Measurements from ENCODE around the gene WDR62.

Gene WDR62

GRCh38 chr19:36054733-36055686 lies at the start of gene WDR62:
TSS of gene WDR62 (plus strand) at chr19:36054897. CDS start at chr19:36054972, 75 bp downstream.
- DNase-seq: peak; percentile 98

- no peak for DNase-seq
Measured at GRCh38 chr19:36006955-36007354, 47.7 kb upstream of the WDR62 start.

- no peak for DNase-seq
Measured at GRCh38 chr19:36008336-36008978, 46.2 kb upstream of the WDR62 start, which contains the start of gene SYNE4. TSS of gene SYNE4 (minus strand) at chr19:36008813. CDS start at chr19:36008681, 132 bp downstream.

- peak; percentile 81 for DNase-seq
Measured at GRCh38 chr19:36009220-36009619, 45.5 kb upstream of the WDR62 start.

- no peak for DNase-seq
Measured at GRCh38 chr19:36009633-36010379, 44.9 kb upstream of the WDR62 start.

- no peak for DNase-seq
Measured at GRCh38 chr19:36010402-36010801, 44.3 kb upstream of the WDR62 start.

- DNase-seq: no peak
Measured at GRCh38 chr19:36013280-36014011, 41.3 kb upstream of the WDR62 start.

GRCh38 chr19:36014012-36014924 lies 40.4 kb upstream of the WDR62 start, which contains the start of gene ALKBH6:
TSS of gene ALKBH6 (minus strand) at chr19:36014213. CDS start at chr19:36013397, 816 bp downstream.
- peak; percentile 100 for DNase-seq

- no peak for DNase-seq
Measured at GRCh38 chr19:36019061-36019670, 35.5 kb upstream of the WDR62 start.

GRCh38 chr19:36023432-36023831 lies 31.3 kb upstream of the WDR62 start:
- no peak for DNase-seq

- DNase-seq: no peak
Measured at GRCh38 chr19:36025541-36025940, 29.2 kb upstream of the WDR62 start.

GRCh38 chr19:36026091-36026876 lies 28.4 kb upstream of the WDR62 start:
- DNase-seq: no peak

- DNase-seq: no peak
Measured at GRCh38 chr19:36027696-36028095, 27.0 kb upstream of the WDR62 start.

GRCh38 chr19:36028313-36029041 lies 26.2 kb upstream of the WDR62 start:
- DNase-seq: no peak

GRCh38 chr19:36030264-36031148 lies 24.2 kb upstream of the WDR62 start:
- no peak for DNase-seq

- no peak for DNase-seq
Measured at GRCh38 chr19:36031308-36031707, 23.4 kb upstream of the WDR62 start.

- DNase-seq: peak; percentile 65
Measured at GRCh38 chr19:36032251-36033104, 22.2 kb upstream of the WDR62 start, which contains the start of gene CLIP3. TSS of gene CLIP3 (minus strand) at chr19:36032873. CDS start at chr19:36032357, 516 bp downstream.
